ENCODE measurements around the gene DCLK2. TPM values are rescaled to one million over a fixed set of nuclear protein-coding genes. Genes with fewer than 3 reads are reported as not detected.

The DCLK2 gene
- total RNA-seq, 1 donor from 2014 or later: 3.4 TPM

- no peak for DNase-seq (ENCODE audit: low read depth)
- Histone ChIP-seq H3K4me3 (ENCODE audit: low read depth, low read length) (no peak overlapping the region), H3K27me3 (ENCODE audit: control insufficient read depth, insufficient read depth, low read length) (no peaks in the 10 kb centered on the region), H3K36me3 (ENCODE audit: control insufficient read depth, insufficient read depth, low read length) (no peaks in the 10 kb centered on the region)
- TF ChIP-seq CTCF (IDR thresholded peaks at IDR 0.05; ENCODE audit: insufficient read depth, low read length, poor library complexity, severe bottlenecking): no peak
Measured at GRCh38 chr4:150231107-150231770, 153.0 kb downstream of the DCLK2 start.

- no peak for TF ChIP-seq CTCF (IDR thresholded peaks at IDR 0.05; ENCODE audit: insufficient read depth, low read length, poor library complexity, severe bottlenecking)
- H3K27me3 ChIP-seq (ENCODE audit: control insufficient read depth, insufficient read depth, low read length): no peaks in the 10 kb centered on the region
- H3K4me3 ChIP-seq (ENCODE audit: low read depth, low read length): no peak overlapping the region
- no peak for DNase-seq (ENCODE audit: low read depth)
- H3K36me3 ChIP-seq (ENCODE audit: control insufficient read depth, insufficient read depth, low read length): no peaks in the 10 kb centered on the region
Measured at GRCh38 chr4:150232029-150232428, 153.8 kb downstream of the DCLK2 start.

GRCh38 chr4:150234246-150234645, 156.0 kb downstream of the DCLK2 start:
- Histone ChIP-seq H3K36me3 (ENCODE audit: control insufficient read depth, insufficient read depth, low read length) (no peaks in the 10 kb centered on the region), H3K27me3 (ENCODE audit: control insufficient read depth, insufficient read depth, low read length) (no peaks in the 10 kb centered on the region), H3K4me3 (ENCODE audit: low read depth, low read length) (no peak overlapping the region)
- no peak for DNase-seq (ENCODE audit: low read depth)
- no peak for TF ChIP-seq CTCF (IDR thresholded peaks at IDR 0.05; ENCODE audit: insufficient read depth, low read length, poor library complexity, severe bottlenecking)

GRCh38 chr4:150235317-150235716, 157.1 kb downstream of the DCLK2 start:
- no peak for DNase-seq (ENCODE audit: low read depth)
- H3K4me3 ChIP-seq (ENCODE audit: low read depth, low read length): no peak overlapping the region
- no peaks in the 10 kb centered on the region for H3K36me3 ChIP-seq (ENCODE audit: control insufficient read depth, insufficient read depth, low read length)
- H3K27me3 ChIP-seq (ENCODE audit: control insufficient read depth, insufficient read depth, low read length): no peaks in the 10 kb centered on the region
- TF ChIP-seq CTCF (IDR thresholded peaks at IDR 0.05; ENCODE audit: insufficient read depth, low read length, poor library complexity, severe bottlenecking): no peak

- no peak for DNase-seq (ENCODE audit: low read depth)
- H3K36me3 ChIP-seq (ENCODE audit: control insufficient read depth, insufficient read depth, low read length): no peaks in the 10 kb centered on the region
- no peaks in the 10 kb centered on the region for H3K27me3 ChIP-seq (ENCODE audit: control insufficient read depth, insufficient read depth, low read length)
- TF ChIP-seq CTCF (IDR thresholded peaks at IDR 0.05; ENCODE audit: insufficient read depth, low read length, poor library complexity, severe bottlenecking): no peak
- no peak overlapping the region for H3K4me3 ChIP-seq (ENCODE audit: low read depth, low read length)
Measured at GRCh38 chr4:150235808-150236271, 157.6 kb downstream of the DCLK2 start.

- Histone ChIP-seq H3K36me3 (ENCODE audit: control insufficient read depth, insufficient read depth, low read length) (no peaks in the 10 kb centered on the region), H3K4me3 (ENCODE audit: low read depth, low read length) (no peak overlapping the region), H3K27me3 (ENCODE audit: control insufficient read depth, insufficient read depth, low read length) (no peaks in the 10 kb centered on the region)
- no peak for DNase-seq (ENCODE audit: low read depth)
- no peak for TF ChIP-seq CTCF (IDR thresholded peaks at IDR 0.05; ENCODE audit: insufficient read depth, low read length, poor library complexity, severe bottlenecking)
Measured at GRCh38 chr4:150236626-150237025, 158.4 kb downstream of the DCLK2 start.
